DOHH2 (cell line): ENCODE results near the gene P4HA2.

ENCODE experiments used
- EZH2phosphoT487 ChIP-seq: fragments of 200-600 bp; sonication (generic); IDR thresholded peaks from 2 replicates; pipeline ENCODE4 v1.6.1; 2017; ENCODE audit warnings: borderline replicate concordance, mild to moderate bottlenecking, antibody characterized with exemption, low read length, moderate library complexity, mixed read lengths
- TF ChIP-seq, protein P1 (sequence below): fragments of 200-600 bp; sonication (generic); IDR thresholded peaks from one replicate; pipeline ENCODE4 v1.5.1; 2014; ENCODE audit warnings: antibody characterized with exemption, mild to moderate bottlenecking, low read depth, low read length; ENCODE audit not compliant: poor library complexity, severe bottlenecking

DNA sequence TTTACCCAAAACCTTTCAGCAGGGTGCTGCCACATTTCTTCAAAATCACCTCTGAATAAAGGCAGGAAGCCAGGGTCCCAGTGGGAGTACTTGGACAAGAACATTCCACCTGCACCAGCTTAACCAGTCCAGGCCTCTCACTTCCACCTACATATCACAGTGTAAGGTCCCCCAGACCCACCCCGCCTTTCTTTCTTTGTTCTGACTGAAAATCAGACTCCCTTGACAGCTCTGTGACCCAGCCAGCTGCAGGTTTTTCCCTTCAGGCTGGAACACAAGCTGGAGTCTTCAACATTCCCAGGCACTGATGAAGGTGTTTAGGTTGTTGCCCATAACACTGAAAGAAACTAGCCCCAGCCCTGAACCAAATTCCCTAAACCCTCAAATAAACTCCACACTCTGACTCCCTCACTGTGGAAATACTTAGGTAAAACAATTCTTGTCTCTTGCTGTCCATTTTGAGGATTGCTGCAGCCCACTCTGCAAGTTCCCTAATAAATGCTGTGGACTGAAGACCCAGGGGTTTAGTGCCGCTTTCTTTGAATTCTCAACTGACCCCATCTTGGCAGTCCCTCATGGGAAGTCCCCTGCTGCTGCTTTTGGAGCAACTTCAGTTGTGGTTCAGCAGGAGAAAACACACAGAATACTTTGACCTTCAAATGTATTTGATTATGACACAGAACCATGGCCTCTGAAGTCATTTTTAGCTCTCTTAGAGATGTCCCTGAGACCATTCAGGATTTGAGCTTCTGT lies 24.8 kb downstream of the P4HA2 start:
- TF ChIP-seq, protein P1, sequence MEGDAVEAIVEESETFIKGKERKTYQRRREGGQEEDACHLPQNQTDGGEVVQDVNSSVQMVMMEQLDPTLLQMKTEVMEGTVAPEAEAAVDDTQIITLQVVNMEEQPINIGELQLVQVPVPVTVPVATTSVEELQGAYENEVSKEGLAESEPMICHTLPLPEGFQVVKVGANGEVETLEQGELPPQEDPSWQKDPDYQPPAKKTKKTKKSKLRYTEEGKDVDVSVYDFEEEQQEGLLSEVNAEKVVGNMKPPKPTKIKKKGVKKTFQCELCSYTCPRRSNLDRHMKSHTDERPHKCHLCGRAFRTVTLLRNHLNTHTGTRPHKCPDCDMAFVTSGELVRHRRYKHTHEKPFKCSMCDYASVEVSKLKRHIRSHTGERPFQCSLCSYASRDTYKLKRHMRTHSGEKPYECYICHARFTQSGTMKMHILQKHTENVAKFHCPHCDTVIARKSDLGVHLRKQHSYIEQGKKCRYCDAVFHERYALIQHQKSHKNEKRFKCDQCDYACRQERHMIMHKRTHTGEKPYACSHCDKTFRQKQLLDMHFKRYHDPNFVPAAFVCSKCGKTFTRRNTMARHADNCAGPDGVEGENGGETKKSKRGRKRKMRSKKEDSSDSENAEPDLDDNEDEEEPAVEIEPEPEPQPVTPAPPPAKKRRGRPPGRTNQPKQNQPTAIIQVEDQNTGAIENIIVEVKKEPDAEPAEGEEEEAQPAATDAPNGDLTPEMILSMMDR, result no peak
- no peak for TF ChIP-seq EZH2phosphoT487
